Measurements from ENCODE around the gene SMC1A.

DNA sequence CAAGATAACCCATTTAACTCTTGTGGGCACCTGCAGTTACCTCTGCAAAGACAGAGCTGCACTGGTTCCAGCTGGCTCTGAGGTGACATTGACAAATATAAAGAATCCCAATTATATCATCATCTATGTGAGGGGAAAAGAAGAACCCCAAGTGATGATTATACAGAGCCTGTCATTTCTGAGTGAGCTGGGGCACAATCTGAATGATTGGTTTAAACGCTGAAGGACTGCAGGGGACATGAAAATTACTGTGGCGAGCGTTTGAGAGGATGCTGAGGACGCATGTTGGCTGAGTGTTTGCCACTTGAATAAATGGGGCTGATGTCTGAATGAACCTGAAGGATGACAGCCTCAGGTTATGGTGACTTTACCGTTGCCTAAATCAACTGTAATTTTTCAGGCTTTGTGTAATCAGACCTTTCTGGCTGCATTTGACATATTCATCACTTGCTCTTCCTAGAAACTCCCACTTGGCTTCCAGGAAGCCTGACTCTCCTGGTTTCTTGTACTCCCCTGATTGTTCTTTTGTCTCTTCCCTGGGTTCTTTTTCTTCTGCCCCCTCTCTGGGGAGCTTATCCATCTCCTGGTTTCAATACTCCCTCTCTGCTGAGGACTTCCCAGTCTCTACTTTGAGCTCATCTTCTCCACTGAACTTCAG, 15.8 kb upstream of the SMC1A start:
- TF ChIP-seq CBX8 (IDR thresholded peaks at IDR 0.05; ENCODE audit: borderline replicate concordance, low read depth, low read length): no peak
- TF ChIP-seq CHD2 (IDR thresholded peaks at IDR 0.05; ENCODE audit: low read length): no peak
- TF ChIP-seq, protein P1, sequence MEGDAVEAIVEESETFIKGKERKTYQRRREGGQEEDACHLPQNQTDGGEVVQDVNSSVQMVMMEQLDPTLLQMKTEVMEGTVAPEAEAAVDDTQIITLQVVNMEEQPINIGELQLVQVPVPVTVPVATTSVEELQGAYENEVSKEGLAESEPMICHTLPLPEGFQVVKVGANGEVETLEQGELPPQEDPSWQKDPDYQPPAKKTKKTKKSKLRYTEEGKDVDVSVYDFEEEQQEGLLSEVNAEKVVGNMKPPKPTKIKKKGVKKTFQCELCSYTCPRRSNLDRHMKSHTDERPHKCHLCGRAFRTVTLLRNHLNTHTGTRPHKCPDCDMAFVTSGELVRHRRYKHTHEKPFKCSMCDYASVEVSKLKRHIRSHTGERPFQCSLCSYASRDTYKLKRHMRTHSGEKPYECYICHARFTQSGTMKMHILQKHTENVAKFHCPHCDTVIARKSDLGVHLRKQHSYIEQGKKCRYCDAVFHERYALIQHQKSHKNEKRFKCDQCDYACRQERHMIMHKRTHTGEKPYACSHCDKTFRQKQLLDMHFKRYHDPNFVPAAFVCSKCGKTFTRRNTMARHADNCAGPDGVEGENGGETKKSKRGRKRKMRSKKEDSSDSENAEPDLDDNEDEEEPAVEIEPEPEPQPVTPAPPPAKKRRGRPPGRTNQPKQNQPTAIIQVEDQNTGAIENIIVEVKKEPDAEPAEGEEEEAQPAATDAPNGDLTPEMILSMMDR (IDR thresholded peaks at IDR 0.05; ENCODE audit: control extremely low read depth in 1 of 3, insufficient read depth in 1 of 3, low read depth in 1 of 3, low read length in 3 of 3): no peak
- TF ChIP-seq EZH2 (IDR thresholded peaks at IDR 0.05; ENCODE audit: low read depth, low read length, severe bottlenecking): no peak
- no peak for TF ChIP-seq NRF1 (IDR thresholded peaks at IDR 0.05; ENCODE audit: low read depth, low read length)
- TF ChIP-seq, protein P2, sequence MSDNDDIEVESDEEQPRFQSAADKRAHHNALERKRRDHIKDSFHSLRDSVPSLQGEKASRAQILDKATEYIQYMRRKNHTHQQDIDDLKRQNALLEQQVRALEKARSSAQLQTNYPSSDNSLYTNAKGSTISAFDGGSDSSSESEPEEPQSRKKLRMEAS (IDR thresholded peaks at IDR 0.05): no peak
- TF ChIP-seq YY1 (IDR thresholded peaks at IDR 0.05; ENCODE audit: low read depth, low read length): no peak
- TF ChIP-seq SUZ12 (IDR thresholded peaks at IDR 0.05; ENCODE audit: low read length): no peak
- no peak for TF ChIP-seq EP300 (IDR thresholded peaks at IDR 0.05; ENCODE audit: borderline replicate concordance in 1 of 2, low read depth in 2 of 2, low read length in 2 of 2)
- TF ChIP-seq TEAD4 (IDR thresholded peaks at IDR 0.05; ENCODE audit: low read depth, low read length): no peak
- no peak for TF ChIP-seq CEBPB (IDR thresholded peaks at IDR 0.05; ENCODE audit: low read depth, low read length)
